Prostate gland (tissue), 2 donors: ENCODE measurements around the gene BTBD9.

ENCODE experiments used
- POLR2A ChIP-seq: fragments of 450-650 bp; IDR thresholded peaks from one replicate; pipeline ENCODE4 v1.6.1; 2016; ENCODE audit warnings: antibody characterized with exemption, mild to moderate bottlenecking
- POLR2AphosphoS5 ChIP-seq: sonication (generic); formaldehyde crosslinking; IDR thresholded peaks from one replicate; pipeline ENCODE4 v1.6.1; 2017; ENCODE audit warnings: antibody characterized with exemption
- TF ChIP-seq, protein P1 (sequence below), 4 experiments: fragments of 200-600 bp in 2 of 4; fragments of 450-650 bp in 2 of 4; sonication (generic) in 2 of 4; IDR thresholded peaks; 1 replicate in 3 of 4; 2 replicates in 1 of 4; pipeline ENCODE4 v1.5.1; 2016 to 2019; ENCODE audit warnings: antibody characterized with exemption in 4 of 4, mild to moderate bottlenecking in 2 of 4, moderate library complexity in 2 of 4

DNA sequence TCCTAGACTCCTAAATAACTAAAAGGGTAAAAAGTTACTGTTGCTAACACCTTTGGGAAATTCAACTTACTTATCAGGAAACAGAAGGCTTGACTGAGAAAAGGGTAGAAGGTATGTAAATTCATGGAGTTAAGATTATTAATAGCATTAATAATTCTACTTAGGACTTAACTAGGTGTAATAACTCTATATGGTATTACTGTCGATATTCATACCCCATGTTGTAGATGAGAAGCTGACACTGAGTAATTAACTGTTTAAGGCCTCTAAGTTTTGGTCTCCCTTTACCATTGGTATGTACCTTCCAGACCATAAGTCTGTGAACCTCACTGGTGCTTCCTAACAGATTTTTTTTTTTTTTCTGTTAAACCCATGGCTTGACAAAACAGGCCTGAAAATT is 47.8 kb upstream of the BTBD9 start:
- TF ChIP-seq, protein P1, sequence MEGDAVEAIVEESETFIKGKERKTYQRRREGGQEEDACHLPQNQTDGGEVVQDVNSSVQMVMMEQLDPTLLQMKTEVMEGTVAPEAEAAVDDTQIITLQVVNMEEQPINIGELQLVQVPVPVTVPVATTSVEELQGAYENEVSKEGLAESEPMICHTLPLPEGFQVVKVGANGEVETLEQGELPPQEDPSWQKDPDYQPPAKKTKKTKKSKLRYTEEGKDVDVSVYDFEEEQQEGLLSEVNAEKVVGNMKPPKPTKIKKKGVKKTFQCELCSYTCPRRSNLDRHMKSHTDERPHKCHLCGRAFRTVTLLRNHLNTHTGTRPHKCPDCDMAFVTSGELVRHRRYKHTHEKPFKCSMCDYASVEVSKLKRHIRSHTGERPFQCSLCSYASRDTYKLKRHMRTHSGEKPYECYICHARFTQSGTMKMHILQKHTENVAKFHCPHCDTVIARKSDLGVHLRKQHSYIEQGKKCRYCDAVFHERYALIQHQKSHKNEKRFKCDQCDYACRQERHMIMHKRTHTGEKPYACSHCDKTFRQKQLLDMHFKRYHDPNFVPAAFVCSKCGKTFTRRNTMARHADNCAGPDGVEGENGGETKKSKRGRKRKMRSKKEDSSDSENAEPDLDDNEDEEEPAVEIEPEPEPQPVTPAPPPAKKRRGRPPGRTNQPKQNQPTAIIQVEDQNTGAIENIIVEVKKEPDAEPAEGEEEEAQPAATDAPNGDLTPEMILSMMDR (IDR thresholded peaks at IDR 0.05): no peak
- TF ChIP-seq POLR2A (no peak), POLR2AphosphoS5 (no peak)
